GM12874 (cell line): ENCODE measurements around the gene CIBAR2.

Source experiments
- TF ChIP-seq, protein P1 (sequence below): IDR thresholded peaks from 2 replicates; pipeline ENCODE4 v1.5.1; 2011; ENCODE audit warnings: low read depth, mild to moderate bottlenecking, control low read depth, low read length, moderate library complexity; ENCODE audit not compliant: insufficient read depth

Gene CIBAR2

GRCh38 chr16:85093705-85094104 is 18.6 kb downstream of the CIBAR2 start:
- TF ChIP-seq, protein P1, sequence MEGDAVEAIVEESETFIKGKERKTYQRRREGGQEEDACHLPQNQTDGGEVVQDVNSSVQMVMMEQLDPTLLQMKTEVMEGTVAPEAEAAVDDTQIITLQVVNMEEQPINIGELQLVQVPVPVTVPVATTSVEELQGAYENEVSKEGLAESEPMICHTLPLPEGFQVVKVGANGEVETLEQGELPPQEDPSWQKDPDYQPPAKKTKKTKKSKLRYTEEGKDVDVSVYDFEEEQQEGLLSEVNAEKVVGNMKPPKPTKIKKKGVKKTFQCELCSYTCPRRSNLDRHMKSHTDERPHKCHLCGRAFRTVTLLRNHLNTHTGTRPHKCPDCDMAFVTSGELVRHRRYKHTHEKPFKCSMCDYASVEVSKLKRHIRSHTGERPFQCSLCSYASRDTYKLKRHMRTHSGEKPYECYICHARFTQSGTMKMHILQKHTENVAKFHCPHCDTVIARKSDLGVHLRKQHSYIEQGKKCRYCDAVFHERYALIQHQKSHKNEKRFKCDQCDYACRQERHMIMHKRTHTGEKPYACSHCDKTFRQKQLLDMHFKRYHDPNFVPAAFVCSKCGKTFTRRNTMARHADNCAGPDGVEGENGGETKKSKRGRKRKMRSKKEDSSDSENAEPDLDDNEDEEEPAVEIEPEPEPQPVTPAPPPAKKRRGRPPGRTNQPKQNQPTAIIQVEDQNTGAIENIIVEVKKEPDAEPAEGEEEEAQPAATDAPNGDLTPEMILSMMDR: no peak

GRCh38 chr16:85092851-85093250 is 19.4 kb downstream of the CIBAR2 start:
- TF ChIP-seq, protein P1: no peak

- TF ChIP-seq, protein P1: no peak
Measured at GRCh38 chr16:85092309-85092708, 20.0 kb downstream of the CIBAR2 start.

- TF ChIP-seq, protein P1: no peak
Measured at GRCh38 chr16:85091522-85091910, 20.8 kb downstream of the CIBAR2 start.

DNA sequence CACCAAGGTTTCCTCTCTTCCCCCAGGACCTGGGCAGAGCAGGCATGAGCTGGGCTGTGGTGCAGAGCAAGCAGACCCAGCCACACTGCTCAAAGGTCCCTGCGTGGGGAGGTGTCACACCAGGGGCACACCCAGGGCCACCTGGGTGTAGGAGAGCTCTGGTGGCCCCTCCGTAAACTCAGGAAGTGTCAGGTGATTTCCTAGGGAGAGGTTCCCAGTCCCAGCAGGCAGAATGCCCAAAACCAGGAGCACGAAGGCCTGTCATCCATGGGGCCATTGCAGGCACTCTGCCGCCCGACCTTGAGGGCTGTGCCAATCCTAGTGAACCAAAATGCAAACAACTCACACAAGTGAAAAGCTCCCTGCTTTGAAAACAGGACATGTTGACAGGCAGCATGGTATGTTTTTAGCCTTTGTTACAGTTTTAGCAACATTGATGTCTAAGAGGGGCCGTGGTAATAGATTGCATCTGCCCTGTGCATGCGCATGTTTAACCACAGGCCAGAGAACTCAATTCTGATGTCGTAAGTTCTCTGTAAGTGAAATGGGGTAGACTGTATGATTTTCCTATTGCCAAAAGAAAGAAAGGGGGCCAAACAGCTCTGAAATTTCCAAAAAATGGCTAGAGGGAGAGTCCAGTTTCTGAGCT is 21.3 kb downstream of the CIBAR2 start:
- TF ChIP-seq, protein P1: no peak

DNA sequence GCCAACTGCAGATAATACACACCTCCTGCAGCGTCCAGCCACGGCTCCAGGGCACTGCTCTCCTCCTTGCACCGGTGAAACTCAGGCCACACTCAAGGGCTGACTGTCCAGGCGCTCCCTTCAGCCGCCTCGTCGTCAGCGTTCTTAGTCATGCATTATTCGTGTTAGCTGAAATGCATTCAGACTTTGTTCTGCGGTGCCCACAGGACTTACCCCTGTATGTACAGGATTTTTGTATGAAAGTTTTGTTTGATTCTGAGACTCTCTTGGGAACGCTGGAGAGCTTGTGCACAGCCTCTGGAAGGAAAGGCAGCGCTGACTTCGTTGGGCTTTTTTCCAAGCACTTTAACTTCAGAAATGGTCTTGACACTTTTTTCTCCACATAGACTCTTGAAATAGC is 22.1 kb downstream of the CIBAR2 start:
- TF ChIP-seq, protein P1: no peak

DNA sequence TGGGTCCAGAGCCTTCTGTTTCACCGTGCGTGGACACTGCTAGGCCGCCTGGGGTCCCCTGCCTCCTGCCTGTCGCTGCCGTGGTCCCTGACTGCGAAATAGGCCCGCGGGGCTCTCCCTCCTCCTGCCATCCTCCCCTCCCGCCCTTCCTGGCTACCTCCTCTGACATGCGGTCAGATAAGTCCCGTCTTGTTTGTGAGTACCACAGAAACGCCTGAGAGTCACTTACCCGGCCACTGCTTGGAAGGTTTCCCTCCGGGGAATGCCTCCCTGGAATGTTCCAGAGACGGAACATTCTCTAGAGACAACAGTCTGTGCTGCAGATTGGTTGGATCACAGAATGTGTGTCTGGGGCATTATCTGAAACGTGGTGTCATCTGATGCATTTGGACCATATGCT is 22.7 kb downstream of the CIBAR2 start:
- TF ChIP-seq, protein P1: no peak
